Inferior parietal cortex (tissue), 1 donor: Measurements from ENCODE around the gene IMMT.
"Not testable (repeated sequence)": the region's sequence is repeated elsewhere in the genome, so short reads cannot be mapped to it uniquely, and the experiment has no call there.

ENCODE experiments used
- DNase-seq: peaks from one replicate; pipeline ENCODE4 v3.0.0-alpha.2; 2016; ENCODE audit errors: extremely low spot score

Gene IMMT

GRCh38 chr2:86201671-86202335 lies 6.5 kb upstream of the IMMT start:
- no peak for DNase-seq

GRCh38 chr2:86200564-86200963 lies 5.3 kb upstream of the IMMT start:
- DNase-seq = not testable (repeated sequence)

- DNase-seq = no peak
Observed at GRCh38 chr2:86199834-86200177, 4.5 kb upstream of the IMMT start.

GRCh38 chr2:86195808-86196387 lies 636 bp upstream of the IMMT start:
- no peak for DNase-seq

- DNase-seq = peak; percentile 88
Observed at GRCh38 chr2:86194751-86195054, 559 bp downstream of the IMMT start.

GRCh38 chr2:86193901-86194567 lies 1.2 kb downstream of the IMMT start:
- DNase-seq = no peak

- no peak for DNase-seq
Observed at GRCh38 chr2:86189782-86190416, 5.4 kb downstream of the IMMT start.

GRCh38 chr2:86186431-86186830 lies 8.8 kb downstream of the IMMT start:
- no peak for DNase-seq

- DNase-seq = no peak
Observed at GRCh38 chr2:86185517-86186212, 9.6 kb downstream of the IMMT start.

GRCh38 chr2:86176597-86176996 lies 18.7 kb downstream of the IMMT start:
- DNase-seq = no peak

- DNase-seq = no peak
Observed at GRCh38 chr2:86175828-86176227, 19.4 kb downstream of the IMMT start.

- no peak for DNase-seq
Observed at GRCh38 chr2:86174445-86174844, 20.8 kb downstream of the IMMT start.

GRCh38 chr2:86172610-86173009 lies 22.7 kb downstream of the IMMT start:
- DNase-seq = no peak

GRCh38 chr2:86171295-86171694 lies 24.0 kb downstream of the IMMT start:
- DNase-seq = no peak

- no peak for DNase-seq
Observed at GRCh38 chr2:86170449-86170848, 24.8 kb downstream of the IMMT start.

- DNase-seq = no peak
Observed at GRCh38 chr2:86160156-86160952, 34.9 kb downstream of the IMMT start.

GRCh38 chr2:86158286-86158685 lies 37.0 kb downstream of the IMMT start:
- no peak for DNase-seq

- no peak for DNase-seq
Observed at GRCh38 chr2:86157009-86157556, 38.2 kb downstream of the IMMT start.

GRCh38 chr2:86150502-86150901 lies 44.8 kb downstream of the IMMT start:
- DNase-seq = no peak

GRCh38 chr2:86147793-86148192 lies 47.5 kb downstream of the IMMT start:
- no peak for DNase-seq

GRCh38 chr2:86143926-86144685 lies 51.2 kb downstream of the IMMT start:
- DNase-seq = no peak
